ENCODE results near the gene ABR. TPM values are rescaled to one million over a fixed set of nuclear protein-coding genes. Genes with fewer than 3 reads are reported as not detected.
"Not testable (repeated sequence)": the region's sequence is repeated elsewhere in the genome, so short reads cannot be mapped to it uniquely, and the experiment has no call there.

ABR gene
- total RNA-seq, 1 donor from 2014 or later, result 207 TPM

- not testable (repeated sequence) for DNase-seq (ENCODE audit: low spot score)
Observed at GRCh38 chr17:1121442-1121817, 58.4 kb downstream of the ABR start.

- no peak for DNase-seq (ENCODE audit: low spot score)
Observed at GRCh38 chr17:1120596-1121441, 59.0 kb downstream of the ABR start.

GRCh38 chr17:1119924-1120323, 59.9 kb downstream of the ABR start:
- no peak for DNase-seq (ENCODE audit: low spot score)

GRCh38 chr17:1116602-1117001, 63.2 kb downstream of the ABR start:
- DNase-seq (ENCODE audit: low spot score), result no peak

GRCh38 chr17:1112875-1113274, 66.9 kb downstream of the ABR start:
- DNase-seq (ENCODE audit: low spot score), result no peak

GRCh38 chr17:1111599-1112443, 68.0 kb downstream of the ABR start:
- no peak for DNase-seq (ENCODE audit: low spot score)

GRCh38 chr17:1110862-1111598, 68.8 kb downstream of the ABR start:
- DNase-seq (ENCODE audit: low spot score), result no peak

- no peak for DNase-seq (ENCODE audit: low spot score)
Observed at GRCh38 chr17:1110541-1110861, 69.3 kb downstream of the ABR start.

GRCh38 chr17:1109606-1110540, 69.9 kb downstream of the ABR start:
- peak; percentile 70 for DNase-seq (ENCODE audit: low spot score)

GRCh38 chr17:1108765-1109605, 70.8 kb downstream of the ABR start:
- peak; percentile 69 for DNase-seq (ENCODE audit: low spot score)

- no peak for DNase-seq (ENCODE audit: low spot score)
Observed at GRCh38 chr17:1108478-1108764, 71.4 kb downstream of the ABR start.

- DNase-seq (ENCODE audit: low spot score), result no peak
Observed at GRCh38 chr17:1107777-1108477, 71.9 kb downstream of the ABR start.

GRCh38 chr17:1107083-1107776, 72.6 kb downstream of the ABR start:
- DNase-seq (ENCODE audit: low spot score), result no peak

- no peak for DNase-seq (ENCODE audit: low spot score)
Observed at GRCh38 chr17:1104222-1104621, 75.6 kb downstream of the ABR start.

GRCh38 chr17:1100382-1100781, 79.4 kb downstream of the ABR start:
- no peak for DNase-seq (ENCODE audit: low spot score)

- no peak for DNase-seq (ENCODE audit: low spot score)
Observed at GRCh38 chr17:1099242-1099641, 80.5 kb downstream of the ABR start.

GRCh38 chr17:1097972-1098744, 81.6 kb downstream of the ABR start:
- not testable (repeated sequence) for DNase-seq (ENCODE audit: low spot score)

GRCh38 chr17:1096215-1096614, 83.6 kb downstream of the ABR start:
- no peak for DNase-seq (ENCODE audit: low spot score)

GRCh38 chr17:1095853-1096173, 84.0 kb downstream of the ABR start:
- DNase-seq (ENCODE audit: low spot score), result no peak

Measured in ureter (tissue), 1 donor.